GM19463 (cell line): ENCODE measurements around the gene RFX2.
"Not testable (repeated sequence)": the region's sequence is repeated elsewhere in the genome, so short reads cannot be mapped to it uniquely, and the experiment has no call there.

Source experiments
- ATAC-seq: cut with Tn5 transposase; IDR thresholded peaks from one replicate; pipeline ENCODE4 v1.9.1; 2021; ENCODE audit warnings: mild to moderate bottlenecking, moderate library complexity; ENCODE audit not compliant: unreplicated experiment

Gene RFX2

GRCh38 chr19:6110360-6110977, at the start of gene RFX2:
RFX2 (minus strand) TSS chr19:6110500; CDS start chr19:6047496, 63,004 bp downstream.
- peak; percentile 95 for ATAC-seq

GRCh38 chr19:6156033-6156432, 45.7 kb upstream of the RFX2 start:
- no peak for ATAC-seq

- ATAC-seq: no peak
Measured at GRCh38 chr19:6150289-6150688, 40.0 kb upstream of the RFX2 start.

GRCh38 chr19:6141217-6141616, 30.9 kb upstream of the RFX2 start:
- no peak for ATAC-seq

GRCh38 chr19:6138511-6138910, 28.2 kb upstream of the RFX2 start:
- no peak for ATAC-seq

- no peak for ATAC-seq
Measured at GRCh38 chr19:6138066-6138465, 27.8 kb upstream of the RFX2 start.

- ATAC-seq: no peak
Measured at GRCh38 chr19:6133231-6133630, 22.9 kb upstream of the RFX2 start.

- ATAC-seq: no peak
Measured at GRCh38 chr19:6132482-6132881, 22.2 kb upstream of the RFX2 start.

- no peak for ATAC-seq
Measured at GRCh38 chr19:6127716-6128335, 17.5 kb upstream of the RFX2 start.

GRCh38 chr19:6126335-6126974, 16.2 kb upstream of the RFX2 start:
- no peak for ATAC-seq

- ATAC-seq: no peak
Measured at GRCh38 chr19:6125571-6125989, 15.3 kb upstream of the RFX2 start.

GRCh38 chr19:6119031-6119430, 8.7 kb upstream of the RFX2 start:
- ATAC-seq: no peak

GRCh38 chr19:6118043-6118442, 7.7 kb upstream of the RFX2 start:
- no peak for ATAC-seq

GRCh38 chr19:6117534-6117933, 7.2 kb upstream of the RFX2 start:
- no peak for ATAC-seq

- ATAC-seq: no peak
Measured at GRCh38 chr19:6116749-6117430, 6.6 kb upstream of the RFX2 start.

- ATAC-seq: no peak
Measured at GRCh38 chr19:6115992-6116391, 5.7 kb upstream of the RFX2 start.

- no peak for ATAC-seq
Measured at GRCh38 chr19:6113616-6114188, 3.4 kb upstream of the RFX2 start.

GRCh38 chr19:6109947-6110346, 353 bp downstream of the RFX2 start:
- ATAC-seq: no peak

GRCh38 chr19:6108721-6109633, 1.3 kb downstream of the RFX2 start:
- no peak for ATAC-seq

- not testable (repeated sequence) for ATAC-seq
Measured at GRCh38 chr19:6106643-6107294, 3.5 kb downstream of the RFX2 start.
